Fibroblast of mammary gland (primary cell): ENCODE data around the gene SLC35G3.

Experiments used
- DNase-seq: peaks from one replicate; pipeline ENCODE4 v3.0.0-alpha.2; 2010; ENCODE audit warnings: low read depth
- H3K4me3 ChIP-seq: 2 replicates; pipeline ENCODE4 v1.5.1; 2011; ENCODE audit warnings: low read depth, mild to moderate bottlenecking, low read length, moderate library complexity; ENCODE audit not compliant: control insufficient read depth
- CTCF ChIP-seq: conservative IDR thresholded peaks from 2 replicates; pipeline ENCODE4 v1.5.1; 2011; ENCODE audit warnings: low read depth, low read length, inconsistent platforms; ENCODE audit not compliant: control insufficient read depth, insufficient read depth

SLC35G3 gene

GRCh38 chr17:35224436-35224835 is 30.2 kb upstream of the SLC35G3 start:
- no peak for TF ChIP-seq CTCF
- H3K4me3 ChIP-seq: no peak overlapping the region

GRCh38 chr17:35222452-35222851 is 28.3 kb upstream of the SLC35G3 start:
- TF ChIP-seq CTCF: no peak

More at GRCh38 chr17:35224436-35224835, 30.2 kb upstream of the SLC35G3 start:
- DNase-seq: no peak

GRCh38 chr17:35218915-35219314 is 24.7 kb upstream of the SLC35G3 start:
- no peak for DNase-seq
- TF ChIP-seq CTCF: no peak
- H3K4me3 ChIP-seq: no peak overlapping the region

More at GRCh38 chr17:35222452-35222851, 28.3 kb upstream of the SLC35G3 start:
- DNase-seq: no peak
- H3K4me3 ChIP-seq: no peak overlapping the region

GRCh38 chr17:35217107-35217506 is 22.9 kb upstream of the SLC35G3 start:
- no peak for DNase-seq
- no peak for TF ChIP-seq CTCF
- no peak overlapping the region for H3K4me3 ChIP-seq

GRCh38 chr17:35214631-35215273 is 20.6 kb upstream of the SLC35G3 start:
- no peak overlapping the region for H3K4me3 ChIP-seq
- DNase-seq: no peak
- TF ChIP-seq CTCF: no peak

GRCh38 chr17:35214192-35214591 is 20.0 kb upstream of the SLC35G3 start:
- no peak for TF ChIP-seq CTCF
- no peak for DNase-seq
- no peak overlapping the region for H3K4me3 ChIP-seq
